ENCODE measurements around the gene HPCA. TPM values are rescaled to one million over a fixed set of nuclear protein-coding genes. Genes with fewer than 3 reads are reported as not detected.

HPCA gene
- total and polyA plus RNA-seq, 2 of the 8 experiments (the other 6 are each of a cell fraction or from before 2014, with no cell fraction given): 0.70 to 1.4 TPM

DNA sequence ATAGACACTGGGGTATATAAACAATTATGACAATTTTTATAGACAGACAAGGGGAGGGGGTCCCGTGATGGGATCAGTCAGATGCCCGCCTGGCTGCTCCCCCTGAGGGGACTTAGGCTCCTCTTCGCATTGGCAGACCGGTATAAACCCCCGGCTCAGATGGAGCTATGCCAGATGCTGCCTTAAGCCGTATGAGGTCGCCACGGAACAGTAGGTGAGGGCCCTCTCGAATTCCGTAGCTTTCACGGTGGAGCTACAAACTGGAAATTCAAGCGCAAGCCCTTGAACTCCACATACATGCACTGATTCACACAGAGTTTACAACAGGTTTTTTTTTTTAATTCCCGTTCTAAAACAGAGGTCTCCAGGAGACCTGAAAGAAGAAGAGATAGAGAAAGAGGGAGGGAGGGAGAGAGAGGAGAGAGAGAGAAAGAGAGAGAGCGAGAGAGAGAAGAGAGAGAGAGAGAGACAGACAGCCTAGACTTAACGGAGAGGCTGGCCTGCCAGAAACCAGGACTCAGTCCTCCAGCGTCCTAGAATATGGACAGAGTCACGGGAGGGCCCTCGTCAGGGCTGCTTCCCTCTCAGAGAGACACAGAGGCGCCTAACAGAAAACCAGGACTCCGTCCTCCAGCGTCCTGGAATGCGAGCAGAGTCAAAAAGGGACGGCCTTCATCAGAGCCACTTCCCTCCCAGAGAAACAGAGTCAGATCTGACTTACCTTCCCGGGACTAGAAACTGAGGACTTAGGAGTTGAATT lies 39.3 kb downstream of the HPCA start (continued):
- TF ChIP-seq GABPA (IDR thresholded peaks at IDR 0.05; ENCODE audit: borderline replicate concordance, insufficient read depth, low read length) (no peak), ZNF274 (IDR thresholded peaks at IDR 0.05; ENCODE audit: borderline replicate concordance, extremely low read depth, low read length) (no peak), JUND (IDR thresholded peaks at IDR 0.05; ENCODE audit: low read length) (peak; percentile 33; the same call in 1 of the 2 replicates), RAD21 (IDR thresholded peaks at IDR 0.05 in 1 of 2, conservative IDR thresholded peaks at IDR 0.05 in 1 of 2; ENCODE audit: low read depth in 2 of 2, low read length in 2 of 2) (peak; percentile 9 to 49; a peak in 2 of 4 replicates), EGR1 (IDR thresholded peaks at IDR 0.05; ENCODE audit: borderline replicate concordance, low read depth, low read length) (0 out of 2 replicates have a peak, but pooled peaks have one; percentile 42)
- TF ChIP-seq, protein P1, sequence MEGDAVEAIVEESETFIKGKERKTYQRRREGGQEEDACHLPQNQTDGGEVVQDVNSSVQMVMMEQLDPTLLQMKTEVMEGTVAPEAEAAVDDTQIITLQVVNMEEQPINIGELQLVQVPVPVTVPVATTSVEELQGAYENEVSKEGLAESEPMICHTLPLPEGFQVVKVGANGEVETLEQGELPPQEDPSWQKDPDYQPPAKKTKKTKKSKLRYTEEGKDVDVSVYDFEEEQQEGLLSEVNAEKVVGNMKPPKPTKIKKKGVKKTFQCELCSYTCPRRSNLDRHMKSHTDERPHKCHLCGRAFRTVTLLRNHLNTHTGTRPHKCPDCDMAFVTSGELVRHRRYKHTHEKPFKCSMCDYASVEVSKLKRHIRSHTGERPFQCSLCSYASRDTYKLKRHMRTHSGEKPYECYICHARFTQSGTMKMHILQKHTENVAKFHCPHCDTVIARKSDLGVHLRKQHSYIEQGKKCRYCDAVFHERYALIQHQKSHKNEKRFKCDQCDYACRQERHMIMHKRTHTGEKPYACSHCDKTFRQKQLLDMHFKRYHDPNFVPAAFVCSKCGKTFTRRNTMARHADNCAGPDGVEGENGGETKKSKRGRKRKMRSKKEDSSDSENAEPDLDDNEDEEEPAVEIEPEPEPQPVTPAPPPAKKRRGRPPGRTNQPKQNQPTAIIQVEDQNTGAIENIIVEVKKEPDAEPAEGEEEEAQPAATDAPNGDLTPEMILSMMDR (IDR thresholded peaks at IDR 0.05; ENCODE audit: control extremely low read depth in 1 of 3, insufficient read depth in 1 of 3, low read depth in 1 of 3, low read length in 3 of 3): peak in 2 of 3 experiments; percentile 18 to 28; a peak in 3 of 4 replicates
- TF ChIP-seq, protein P2, sequence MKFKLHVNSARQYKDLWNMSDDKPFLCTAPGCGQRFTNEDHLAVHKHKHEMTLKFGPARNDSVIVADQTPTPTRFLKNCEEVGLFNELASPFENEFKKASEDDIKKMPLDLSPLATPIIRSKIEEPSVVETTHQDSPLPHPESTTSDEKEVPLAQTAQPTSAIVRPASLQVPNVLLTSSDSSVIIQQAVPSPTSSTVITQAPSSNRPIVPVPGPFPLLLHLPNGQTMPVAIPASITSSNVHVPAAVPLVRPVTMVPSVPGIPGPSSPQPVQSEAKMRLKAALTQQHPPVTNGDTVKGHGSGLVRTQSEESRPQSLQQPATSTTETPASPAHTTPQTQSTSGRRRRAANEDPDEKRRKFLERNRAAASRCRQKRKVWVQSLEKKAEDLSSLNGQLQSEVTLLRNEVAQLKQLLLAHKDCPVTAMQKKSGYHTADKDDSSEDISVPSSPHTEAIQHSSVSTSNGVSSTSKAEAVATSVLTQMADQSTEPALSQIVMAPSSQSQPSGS (IDR thresholded peaks at IDR 0.05; ENCODE audit: low read length): no peak
